Endothelial cell of umbilical vein (primary cell): ENCODE measurements around the gene CYP2A13. TPM values are rescaled to one million over a fixed set of nuclear protein-coding genes. Genes with fewer than 3 reads are reported as not detected.

Experiments used
- BruUV-seq: library from RNA; stranded (reverse); fragments of 400-500 nt; replicated peaks from 2 replicates; lab custom pipeline; 2021; lab: Mats Ljungman, UMichigan
- CTCF ChIA-PET: fragments of 300-600, 350-600 bp; sonication (Branson Sonifier 250); formaldehyde crosslinking; loops from one replicate; lab custom pipeline; 2021; ENCODE audit warnings: antibody characterized with exemption, inconsistent platforms; lab: Charles Lee
- POLR2A ChIA-PET: fragments of 300-600, 350-600 bp; sonication (Branson Sonifier 250); formaldehyde crosslinking; loops from one replicate; lab custom pipeline; 2021; ENCODE audit warnings: antibody characterized with exemption, inconsistent platforms; lab: Charles Lee
- DNase-seq: peaks from one replicate; pipeline ENCODE4 v3.0.0-alpha.2; 2011; ENCODE audit warnings: low read depth, low spot score
- FAIRE-seq: peaks from 2 replicates; lab custom pipeline; 2011; peaks lifted over from hg19 to GRCh38; lab: Jason Lieb, UNC
- H2AFZ ChIP-seq: 2 replicates; pipeline ENCODE4 v1.6.0; 2012; ENCODE audit warnings: low read depth, low read length, control low read depth, inconsistent platforms
- H3K27ac ChIP-seq: 2 replicates; pipeline ENCODE4 v1.5.1; 2011; ENCODE audit warnings: low read depth, mild to moderate bottlenecking, control low read depth, low read length, moderate library complexity; ENCODE audit not compliant: insufficient read depth
- H3K27me3 ChIP-seq, 2 experiments: 2 replicates each; pipeline versions ENCODE4 v1.6.0 to v1.6.1; 2011; ENCODE audit warnings: low read length in 2 of 2, mixed read lengths in 1 of 2; ENCODE audit not compliant: control insufficient read depth in 2 of 2, insufficient read depth in 2 of 2
- H3K36me3 ChIP-seq, 2 experiments: 2 replicates in 1 of 2; 3 replicates in 1 of 2; pipeline ENCODE4 v1.5.1; 2011; ENCODE audit warnings: low read length in 2 of 2, mild to moderate bottlenecking in 1 of 2, moderate library complexity in 1 of 2; ENCODE audit not compliant: control insufficient read depth in 2 of 2, insufficient read depth in 2 of 2; ENCODE audit errors: extremely low read depth in 1 of 2
- H3K4me1 ChIP-seq: 3 replicates; pipeline ENCODE4 v1.5.1; 2011; ENCODE audit warnings: mild to moderate bottlenecking, low read length; ENCODE audit not compliant: control insufficient read depth, insufficient read depth; ENCODE audit errors: extremely low read depth
- H3K4me2 ChIP-seq: 2 replicates; pipeline ENCODE4 v1.6.1; 2011; ENCODE audit warnings: low read length, control low read depth, mixed read lengths; ENCODE audit not compliant: insufficient read depth
- H3K4me3 ChIP-seq, 3 experiments: fragments of 200-600 bp in 1 of 3; sonication (generic), shearing (Covaris generic) in 1 of 3; replicated peaks in 1 of 3; 2 replicates each; pipeline ENCODE4 v1.5.1; 2011 to 2016; ENCODE audit warnings: control low read depth in 3 of 3, low read length in 3 of 3, mild to moderate bottlenecking in 2 of 3, inconsistent platforms in 1 of 3, low read depth in 1 of 3, moderate library complexity in 1 of 3; ENCODE audit not compliant: insufficient read depth in 1 of 3
- H3K79me2 ChIP-seq: 2 replicates; pipeline ENCODE4 v1.6.0; 2012; ENCODE audit warnings: low read length, inconsistent platforms; ENCODE audit not compliant: control insufficient read depth, insufficient read depth
- H3K9ac ChIP-seq: replicated peaks from 2 replicates; pipeline ENCODE3; 2011; ENCODE audit warnings: low read length, control low read depth; ENCODE audit not compliant: insufficient read depth; ENCODE audit errors: extremely low read depth
- H3K9me1 ChIP-seq: replicated peaks from 3 replicates; pipeline ENCODE4 v1.6.0; 2011; ENCODE audit warnings: mild to moderate bottlenecking, low read length; ENCODE audit not compliant: control insufficient read depth, insufficient read depth; ENCODE audit errors: extremely low read depth
- H3K9me3 ChIP-seq: replicated peaks from 2 replicates; pipeline ENCODE4 v1.5.1; 2012; ENCODE audit warnings: low read length, inconsistent platforms; ENCODE audit not compliant: control insufficient read depth, insufficient read depth
- H4K20me1 ChIP-seq: replicated peaks from 2 replicates; pipeline ENCODE3; 2011; ENCODE audit warnings: mild to moderate bottlenecking, low read length; ENCODE audit not compliant: control insufficient read depth, insufficient read depth; ENCODE audit errors: extremely low read depth
- EZH2 ChIP-seq: IDR thresholded peaks from 2 replicates; pipeline ENCODE4 v1.6.1; 2012; ENCODE audit warnings: borderline replicate concordance, low read depth, mild to moderate bottlenecking, moderate library complexity, low read length, inconsistent platforms; ENCODE audit not compliant: severe bottlenecking
- GATA2 ChIP-seq: IDR thresholded peaks from 2 replicates; pipeline ENCODE4 v1.7.0; 2011; ENCODE audit warnings: low read depth, mild to moderate bottlenecking, moderate library complexity, mixed read lengths, low read length; ENCODE audit not compliant: insufficient read length, insufficient read depth
- dilution Hi-C: fragments of 300-500 bp; cut with MboI; formaldehyde crosslinking; loops from one replicate; pipeline ENCODE4 v1.15.0; 2019; ENCODE audit warnings: low sequenced_read_pairs; ENCODE audit not compliant: extremely low pct_ligation_motif_present
- intact Hi-C: fragments of 100-400 bp; cut with micrococcal nuclease; formaldehyde crosslinking; loops from one replicate; pipeline ENCODE4 v1.10.0; 2022
- polyA plus RNA-seq, 4 experiments: library from polyadenylated mRNA; depleted of rRNA in 3 of 4; stranded (reverse) in 3 of 4; unstranded in 1 of 4; fragments of >200 nt; gene quantifications; 2 replicates each; pipeline versions ENCODE4 v1.2.1 to v1.2.3, GENCODE V29; 2011 to 2012; ENCODE audit warnings: missing spikeins in 1 of 4
- total RNA-seq: library from RNA; stranded (reverse); gene quantifications from 2 replicates; pipeline ENCODE4 v1.2.3, GENCODE V29; 2021
- TF ChIP-seq, protein P1 (sequence below), 2 donors: IDR thresholded peaks; 1 replicate in 1 of 2; 2 replicates in 1 of 2; pipeline ENCODE4 v1.5.1; 2011; ENCODE audit warnings: low read length in 2 of 2, mild to moderate bottlenecking in 2 of 2, moderate library complexity in 2 of 2, control low read depth in 1 of 2, inconsistent platforms in 1 of 2, low read depth in 1 of 2; ENCODE audit not compliant: insufficient read depth in 1 of 2; ENCODE audit errors: extremely low read depth in 1 of 2

CYP2A13 gene
- total and polyA plus RNA-seq, 2 donors (not counting 3 experiments of a cell fraction or from before 2014, with no cell fraction given): not detected

DNA sequence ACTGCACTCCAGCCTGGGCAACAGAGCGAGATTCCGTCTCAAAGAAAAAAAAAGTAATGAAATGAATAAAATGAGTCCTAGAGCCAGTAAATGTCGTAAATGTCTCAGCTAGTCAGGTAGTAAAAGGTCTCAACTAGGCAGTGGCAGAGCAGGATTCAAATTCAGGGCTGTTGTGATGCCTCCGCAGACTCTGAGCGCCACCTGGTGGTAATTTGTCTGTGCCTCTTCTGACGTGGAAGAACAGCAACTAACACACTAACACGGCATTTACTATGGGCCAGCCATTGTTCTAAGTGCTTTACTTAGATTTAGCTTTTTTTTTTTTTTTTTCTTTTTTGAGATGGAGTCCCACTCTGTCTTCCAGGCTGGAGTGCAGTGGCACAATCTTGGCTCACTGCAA lies 56.2 kb downstream of the CYP2A13 start:
- H3K27ac ChIP-seq: no peak overlapping the region
- no peak overlapping the region for H3K9ac ChIP-seq
- no TSS peak for BruUV-seq
- POLR2A ChIA-PET: interaction anchor here (0.6 kb wide), 1 partner anchor 32 kb away, joined by 4 read pairs; no protein-coding TSS in a partner anchor
- H3K9me1 ChIP-seq: no peaks in the 10 kb centered on the region
- no peaks in the 10 kb centered on the region for H3K27me3 ChIP-seq
- no peaks in the 10 kb centered on the region for H4K20me1 ChIP-seq
- no peak overlapping the region for H3K4me3 ChIP-seq
- intact Hi-C loops (loop anchor here (1.0 to 5.0 kb wide), 5 partner anchors 18 to 481 kb away; no protein-coding TSS in a partner anchor), dilution Hi-C loops (no loop called here)
- no peak overlapping the region for H3K4me2 ChIP-seq
- CTCF ChIA-PET: interaction anchor here (0.6 to 3.5 kb wide), 29 partner anchors 9 to 1633 kb away, joined by 3 to 42 read pairs (median 4); partner anchors contain the start of genes COQ8B and ITPKC
- H3K4me1 ChIP-seq: no peaks in the 10 kb centered on the region
- no peaks in the 10 kb centered on the region for H3K79me2 ChIP-seq
- peak; percentile 97 for FAIRE-seq
- DNase-seq: peak; percentile 79
- no peaks in the 10 kb centered on the region for H3K36me3 ChIP-seq
- no peaks in the 10 kb centered on the region for H3K9me3 ChIP-seq
- no peak overlapping the region for H2AFZ ChIP-seq
- TF ChIP-seq EZH2: no peak
- TF ChIP-seq, protein P1, sequence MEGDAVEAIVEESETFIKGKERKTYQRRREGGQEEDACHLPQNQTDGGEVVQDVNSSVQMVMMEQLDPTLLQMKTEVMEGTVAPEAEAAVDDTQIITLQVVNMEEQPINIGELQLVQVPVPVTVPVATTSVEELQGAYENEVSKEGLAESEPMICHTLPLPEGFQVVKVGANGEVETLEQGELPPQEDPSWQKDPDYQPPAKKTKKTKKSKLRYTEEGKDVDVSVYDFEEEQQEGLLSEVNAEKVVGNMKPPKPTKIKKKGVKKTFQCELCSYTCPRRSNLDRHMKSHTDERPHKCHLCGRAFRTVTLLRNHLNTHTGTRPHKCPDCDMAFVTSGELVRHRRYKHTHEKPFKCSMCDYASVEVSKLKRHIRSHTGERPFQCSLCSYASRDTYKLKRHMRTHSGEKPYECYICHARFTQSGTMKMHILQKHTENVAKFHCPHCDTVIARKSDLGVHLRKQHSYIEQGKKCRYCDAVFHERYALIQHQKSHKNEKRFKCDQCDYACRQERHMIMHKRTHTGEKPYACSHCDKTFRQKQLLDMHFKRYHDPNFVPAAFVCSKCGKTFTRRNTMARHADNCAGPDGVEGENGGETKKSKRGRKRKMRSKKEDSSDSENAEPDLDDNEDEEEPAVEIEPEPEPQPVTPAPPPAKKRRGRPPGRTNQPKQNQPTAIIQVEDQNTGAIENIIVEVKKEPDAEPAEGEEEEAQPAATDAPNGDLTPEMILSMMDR (IDR thresholded peaks at IDR 0.05; ENCODE audit: extremely low read depth in 1 of 2, insufficient read depth in 1 of 2, low read depth in 1 of 2, low read length in 2 of 2): peak; percentile 77 to 86
- no peak for TF ChIP-seq GATA2

Other genes starting within 250 kb of the CYP2A13 start
- not detected in 2 replicates for gene CYP2A6, start 238.0 kb upstream of the CYP2A13 start, total RNA-seq
- gene CYP2A6, start 238.0 kb upstream of the CYP2A13 start, polyA plus RNA-seq: not detected in 2 replicates
- not detected in 2 replicates for gene CYP2A7, start 206.2 kb upstream of the CYP2A13 start, total RNA-seq
- gene CYP2A7, start 206.2 kb upstream of the CYP2A13 start, polyA plus RNA-seq: not detected in 2 replicates
- gene CYP2B6, start 97.2 kb upstream of the CYP2A13 start, total RNA-seq: not detected in 2 replicates
- not detected in 2 replicates for gene CYP2B6, start 97.2 kb upstream of the CYP2A13 start, polyA plus RNA-seq
- gene CYP2F1, start 26.0 kb downstream of the CYP2A13 start, total RNA-seq: not detected in 2 replicates
- gene CYP2F1, start 26.0 kb downstream of the CYP2A13 start, polyA plus RNA-seq: not detected in 2 replicates
- gene CYP2S1, start 104.8 kb downstream of the CYP2A13 start, total RNA-seq: 1.6 and 4.5 TPM in 2 replicates
- 0.98 and 1.0 TPM in 2 replicates for gene CYP2S1, start 104.8 kb downstream of the CYP2A13 start, polyA plus RNA-seq
- gene AXL, start 130.8 kb downstream of the CYP2A13 start, total RNA-seq: 151 and 172 TPM in 2 replicates
- 86.9 and 89.8 TPM in 2 replicates for gene AXL, start 130.8 kb downstream of the CYP2A13 start, polyA plus RNA-seq
- 261 TPM in 2 replicates for gene HNRNPUL1, start 175.9 kb downstream of the CYP2A13 start, total RNA-seq
- 80.5 and 83.2 TPM in 2 replicates for gene HNRNPUL1, start 175.9 kb downstream of the CYP2A13 start, polyA plus RNA-seq
- 24.2 and 27.2 TPM in 2 replicates for gene CCDC97, start 221.7 kb downstream of the CYP2A13 start, total RNA-seq
- gene CCDC97, start 221.7 kb downstream of the CYP2A13 start, polyA plus RNA-seq: 19.7 and 20.7 TPM in 2 replicates